Esophagus (tissue), 2 donors: ENCODE results near the gene NACC2. TPM values are rescaled to one million over a fixed set of nuclear protein-coding genes. Genes with fewer than 3 reads are reported as not detected.

ENCODE experiments used
- H3K27ac ChIP-seq, 2 donors: one replicate each; pipeline ENCODE4 v1.5.1; 2013; ENCODE audit warnings: low read depth in 2 of 2, mild to moderate bottlenecking in 2 of 2, inconsistent platforms in 1 of 2, low read length in 1 of 2, moderate library complexity in 1 of 2
- H3K27me3 ChIP-seq, 2 donors: one replicate each; pipeline ENCODE4 v1.6.1; 2013; ENCODE audit warnings: low read length in 2 of 2, control low read depth in 1 of 2, mild to moderate bottlenecking in 1 of 2; ENCODE audit not compliant: insufficient read depth in 2 of 2, control insufficient read depth in 1 of 2
- H3K36me3 ChIP-seq, 2 donors: one replicate each; pipeline ENCODE4 v1.6.1; 2013; ENCODE audit warnings: low read length in 1 of 2; ENCODE audit not compliant: control insufficient read depth in 2 of 2, insufficient read depth in 2 of 2
- H3K4me1 ChIP-seq, 2 donors: one replicate each; pipeline ENCODE4 v1.6.1; 2013; ENCODE audit warnings: low read length in 1 of 2; ENCODE audit not compliant: control insufficient read depth in 2 of 2, insufficient read depth in 2 of 2
- H3K4me3 ChIP-seq, 2 donors: one replicate each; pipeline ENCODE4 v1.5.1; 2013; ENCODE audit warnings: low read length in 2 of 2, mild to moderate bottlenecking in 2 of 2, low read depth in 1 of 2, moderate library complexity in 1 of 2
- H3K9me3 ChIP-seq, 2 donors: one replicate each; pipeline ENCODE4 v1.6.1; 2013; ENCODE audit warnings: mild to moderate bottlenecking in 2 of 2, low read depth in 1 of 2, low read length in 1 of 2, moderate library complexity in 1 of 2; ENCODE audit not compliant: control insufficient read depth in 2 of 2, insufficient read depth in 1 of 2
- WGBS, 2 donors: extraction: QIAGEN DNeasy Blood & Tissue Kit; methylation state at CpG; one replicate each; pipeline ENCODE4 v1.1.7; 2013; 5-methylcytosine and 5-hydroxymethylcytosine counted together
- polyA plus RNA-seq, 2 donors: library from polyadenylated mRNA; stranded (reverse); fragments of 200-250 nt; gene quantifications; one replicate each; pipeline ENCODE4 v1.2.3, GENCODE V29; 2013
- donor health status: healthy with polysubstance abuse.
- donor health status: Bipolar disorder and iron deficiency.

The NACC2 gene
- polyA plus RNA-seq, 2 donors = 3.2 to 4.5 TPM

- Histone ChIP-seq H3K27me3 (no peaks in the 10 kb centered on the region), H3K27ac (peak overlapping the region; percentile 7 to 19), H3K4me3 (no peak overlapping the region), H3K9me3 (no peaks in the 10 kb centered on the region), H3K4me1 (peaks cover 25 to 39% of the 10 kb centered on the region in 2 donors), H3K36me3 (peaks cover 0 to 4% of the 10 kb centered on the region in 2 donors)
- WGBS, 2 donors = 74 to 82% methylated on average over 24 of the region's 24 CpGs
These were observed 13.1 kb downstream of the NACC2 start for GRCh38 chr9:136081826-136082495.

DNA sequence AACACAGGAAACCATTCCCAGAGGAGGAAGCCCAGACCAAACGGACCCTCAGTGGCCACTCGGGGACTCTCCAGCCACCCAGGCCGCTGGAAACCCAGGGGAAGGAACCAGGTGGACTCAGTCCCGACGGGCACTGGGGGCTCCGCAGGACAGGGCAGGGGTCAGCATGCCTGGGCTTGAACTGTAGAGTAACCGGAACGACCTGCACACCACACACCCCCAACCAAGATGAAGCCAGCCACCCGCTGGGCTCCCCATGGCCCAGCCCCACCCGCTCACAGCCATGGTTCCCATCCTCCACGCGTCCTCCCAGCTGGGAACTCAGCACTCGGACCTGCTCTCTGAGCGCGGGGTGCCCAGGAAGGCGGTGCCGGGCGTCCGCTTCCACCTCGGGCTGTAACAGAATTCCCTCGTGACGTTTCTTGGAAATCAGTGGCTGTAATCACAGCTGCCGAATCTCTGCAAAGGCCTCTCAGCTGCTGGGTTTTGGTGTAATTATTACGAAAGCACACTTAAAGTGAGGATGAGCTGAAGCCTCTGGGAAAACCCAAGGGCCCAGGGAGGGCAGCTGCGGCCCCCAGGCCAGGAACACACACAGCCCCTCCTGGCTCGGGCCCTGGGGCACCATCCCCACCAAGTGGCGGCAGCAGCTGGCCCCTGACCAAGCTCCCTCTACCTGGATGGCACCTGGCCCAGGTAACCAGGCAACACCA lies 13.8 kb downstream of the NACC2 start:
- peaks cover 0 to 4% of the 10 kb centered on the region in 2 donors for H3K36me3 ChIP-seq
- no peaks in the 10 kb centered on the region for H3K9me3 ChIP-seq
- WGBS, 2 donors = 54 to 65% methylated on average over 27 of the region's 27 CpGs
- H3K27ac ChIP-seq = peak overlapping the region; percentile 9 to 29
- no peaks in the 10 kb centered on the region for H3K27me3 ChIP-seq
- peaks cover 25 to 36% of the 10 kb centered on the region in 2 donors for H3K4me1 ChIP-seq
- no peak overlapping the region for H3K4me3 ChIP-seq

- 85 to 88% methylated on average over 23 of the region's 23 CpGs for WGBS, 2 donors
- Histone ChIP-seq H3K27ac (peak overlapping the region in 1 of 2 donors; percentile 9), H3K27me3 (no peaks in the 10 kb centered on the region), H3K4me1 (peaks cover 25 to 31% of the 10 kb centered on the region in 2 donors), H3K4me3 (no peak overlapping the region), H3K9me3 (no peaks in the 10 kb centered on the region), H3K36me3 (peaks cover 0 to 4% of the 10 kb centered on the region in 2 donors)
These were observed 14.4 kb downstream of the NACC2 start for GRCh38 chr9:136080716-136081112.

DNA sequence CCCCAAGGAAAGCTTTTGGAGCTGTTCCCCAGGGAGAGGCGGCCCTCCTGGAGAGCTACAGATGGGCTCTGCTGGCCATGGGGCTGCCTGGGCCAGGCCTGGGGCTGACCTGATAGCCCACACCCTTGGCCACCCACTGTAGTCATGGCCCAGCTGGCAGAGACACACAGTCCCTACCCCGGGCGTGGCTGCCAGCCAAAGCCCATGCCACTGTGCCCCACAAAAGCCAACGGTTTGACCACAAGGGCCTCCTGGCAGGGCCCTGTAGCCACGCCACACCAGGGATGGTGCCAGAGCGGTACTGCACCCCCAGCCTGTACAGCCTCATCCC lies 15.2 kb downstream of the NACC2 start:
- peaks cover 0 to 4% of the 10 kb centered on the region in 2 donors for H3K36me3 ChIP-seq
- H3K4me1 ChIP-seq = peaks cover 25 to 30% of the 10 kb centered on the region in 2 donors
- peak overlapping the region; percentile 27 to 43 for H3K27ac ChIP-seq
- H3K4me3 ChIP-seq = no peak overlapping the region
- 69 to 73% methylated on average over 6 of the region's 6 CpGs for WGBS, 2 donors
- no peaks in the 10 kb centered on the region for H3K27me3 ChIP-seq
- H3K9me3 ChIP-seq = no peaks in the 10 kb centered on the region

GRCh38 chr9:136079211-136079915 lies 15.7 kb downstream of the NACC2 start:
- no peaks in the 10 kb centered on the region for H3K9me3 ChIP-seq
- peak overlapping the region; percentile 27 to 43 for H3K27ac ChIP-seq
- WGBS, 2 donors = 42 to 55% methylated on average over 15 to 16 of the region's 16 CpGs
- H3K4me3 ChIP-seq = no peak overlapping the region
- peaks cover 25 to 26% of the 10 kb centered on the region in 2 donors for H3K4me1 ChIP-seq
- H3K36me3 ChIP-seq = peaks cover 0 to 4% of the 10 kb centered on the region in 2 donors
- no peaks in the 10 kb centered on the region for H3K27me3 ChIP-seq

- Histone ChIP-seq H3K27me3 (no peaks in the 10 kb centered on the region), H3K27ac (peak overlapping the region in 1 of 2 donors; percentile 17), H3K36me3 (peaks cover 0 to 4% of the 10 kb centered on the region in 2 donors), H3K4me1 (peaks cover 25 to 26% of the 10 kb centered on the region in 2 donors), H3K4me3 (no peak overlapping the region), H3K9me3 (no peaks in the 10 kb centered on the region)
- WGBS, 2 donors = 84 to 85% methylated on average over 26 to 27 of the region's 27 CpGs
These were observed 16.5 kb downstream of the NACC2 start for GRCh38 chr9:136078498-136079011.

DNA sequence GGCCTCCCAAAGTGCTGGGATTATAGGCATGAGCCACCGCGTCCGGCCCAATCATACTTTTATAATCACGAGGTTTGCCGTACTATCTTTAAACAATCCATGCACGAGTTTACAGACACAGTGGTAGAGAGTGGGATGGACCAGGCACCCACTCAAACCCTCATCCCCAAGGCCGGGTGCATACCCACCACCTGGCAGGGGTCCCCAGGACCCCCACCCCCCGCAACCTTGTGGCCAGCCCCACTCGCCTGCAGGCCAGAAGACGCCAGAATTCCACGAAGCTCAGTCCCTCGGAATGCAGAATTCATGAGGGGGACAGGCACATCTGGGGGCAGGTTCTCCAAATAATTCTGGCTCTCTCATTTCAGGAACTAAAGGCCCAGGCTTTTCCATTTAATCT lies 17.1 kb downstream of the NACC2 start:
- H3K27ac ChIP-seq = no peak overlapping the region

GRCh38 chr9:136077491-136077890 lies 17.6 kb downstream of the NACC2 start:
- 77 to 88% methylated on average over 8 of the region's 8 CpGs for WGBS, 2 donors
- H3K27me3 ChIP-seq = no peaks in the 10 kb centered on the region
- no peak overlapping the region for H3K27ac ChIP-seq
- H3K4me3 ChIP-seq = no peak overlapping the region
- H3K36me3 ChIP-seq = peaks cover 0 to 4% of the 10 kb centered on the region in 2 donors
- H3K4me1 ChIP-seq = peaks cover 20 to 23% of the 10 kb centered on the region in 2 donors
- no peaks in the 10 kb centered on the region for H3K9me3 ChIP-seq

More for the DNA sequence above, 17.1 kb downstream of the NACC2 start:
- H3K27me3 ChIP-seq = no peaks in the 10 kb centered on the region
- no peaks in the 10 kb centered on the region for H3K9me3 ChIP-seq
- H3K4me3 ChIP-seq = no peak overlapping the region
- H3K36me3 ChIP-seq = peaks cover 0 to 4% of the 10 kb centered on the region in 2 donors
- 81 to 83% methylated on average over 12 of the region's 12 CpGs for WGBS, 2 donors
- H3K4me1 ChIP-seq = peaks cover 24 to 25% of the 10 kb centered on the region in 2 donors

- Histone ChIP-seq H3K27ac (no peak overlapping the region), H3K9me3 (no peaks in the 10 kb centered on the region), H3K4me1 (peaks cover 11 to 16% of the 10 kb centered on the region in 2 donors), H3K36me3 (no peaks in the 10 kb centered on the region), H3K4me3 (no peak overlapping the region), H3K27me3 (no peaks in the 10 kb centered on the region)
- 76 to 77% methylated on average over 26 of the region's 26 CpGs for WGBS, 2 donors
These were observed 19.0 kb downstream of the NACC2 start for GRCh38 chr9:136075881-136076678.
